DOHH2 (cell line): Measurements from ENCODE around the gene NFIA.

Experiments used
- H3F3A ChIP-seq: fragments of 200-600 bp; sonication (generic), shearing (Covaris generic); 2 replicates; pipeline ENCODE4 v1.6.0; 2016; ENCODE audit warnings: antibody characterized with exemption, mild to moderate bottlenecking; ENCODE audit not compliant: control insufficient read depth, insufficient read depth
- H3K27ac ChIP-seq: fragments of 200-600 bp; sonication (generic); 2 replicates; pipeline ENCODE4 v1.5.1; 2014; ENCODE audit warnings: low read depth, mild to moderate bottlenecking, low read length, moderate library complexity
- H3K27me3 ChIP-seq: fragments of 200-600 bp; sonication (generic); 2 replicates; pipeline ENCODE4 v1.6.1; 2014; ENCODE audit warnings: mild to moderate bottlenecking, low read length, mixed read lengths; ENCODE audit not compliant: control insufficient read depth
- H3K36me3 ChIP-seq: fragments of 200-600 bp; sonication (generic); 2 replicates; pipeline ENCODE4 v1.6.1; 2014; ENCODE audit warnings: mild to moderate bottlenecking, low read length, moderate library complexity, mixed read lengths; ENCODE audit not compliant: control insufficient read depth
- H3K4me1 ChIP-seq: fragments of 200-600 bp; sonication (generic); 2 replicates; pipeline ENCODE4 v1.6.1; 2014; ENCODE audit warnings: mild to moderate bottlenecking, low read length, mixed read lengths; ENCODE audit not compliant: control insufficient read depth
- H3K4me2 ChIP-seq: fragments of 200-600 bp; sonication (generic); 2 replicates; pipeline ENCODE4 v1.6.0; 2014; ENCODE audit warnings: mild to moderate bottlenecking, low read length, moderate library complexity
- H3K4me3 ChIP-seq: fragments of 200-600 bp; sonication (generic); 2 replicates; pipeline ENCODE4 v1.5.1; 2014; ENCODE audit warnings: mild to moderate bottlenecking, low read length, mixed read lengths
- H3K79me2 ChIP-seq: fragments of 200-600 bp; sonication (generic); 2 replicates; pipeline ENCODE4 v1.6.1; 2014; ENCODE audit warnings: mild to moderate bottlenecking, low read length, mixed read lengths; ENCODE audit not compliant: control insufficient read depth
- H3K9me2 ChIP-seq: fragments of 200-600 bp; sonication (generic); replicated peaks from 2 replicates; pipeline ENCODE4 v1.6.1; 2014; ENCODE audit warnings: mild to moderate bottlenecking, low read length, mixed read lengths; ENCODE audit not compliant: control insufficient read depth
- H3K9me3 ChIP-seq: fragments of 200-600 bp; sonication (generic); 2 replicates; pipeline ENCODE4 v1.6.1; 2014; ENCODE audit warnings: antibody characterized with exemption, low read length, mixed read lengths; ENCODE audit not compliant: control insufficient read depth, insufficient read depth
- H4K20me1 ChIP-seq: fragments of 200-600 bp; sonication (generic); 2 replicates; pipeline ENCODE4 v1.6.0; 2014; ENCODE audit warnings: low read depth, mild to moderate bottlenecking, antibody characterized with exemption, low read length, moderate library complexity; ENCODE audit not compliant: control insufficient read depth, insufficient read depth
- EZH2phosphoT487 ChIP-seq: fragments of 200-600 bp; sonication (generic); IDR thresholded peaks from 2 replicates; pipeline ENCODE4 v1.6.1; 2017; ENCODE audit warnings: borderline replicate concordance, mild to moderate bottlenecking, antibody characterized with exemption, low read length, moderate library complexity, mixed read lengths
- TF ChIP-seq, protein P1 (sequence below): fragments of 200-600 bp; sonication (generic); IDR thresholded peaks from one replicate; pipeline ENCODE4 v1.5.1; 2014; ENCODE audit warnings: antibody characterized with exemption, mild to moderate bottlenecking, low read depth, low read length; ENCODE audit not compliant: poor library complexity, severe bottlenecking

NFIA gene

DNA sequence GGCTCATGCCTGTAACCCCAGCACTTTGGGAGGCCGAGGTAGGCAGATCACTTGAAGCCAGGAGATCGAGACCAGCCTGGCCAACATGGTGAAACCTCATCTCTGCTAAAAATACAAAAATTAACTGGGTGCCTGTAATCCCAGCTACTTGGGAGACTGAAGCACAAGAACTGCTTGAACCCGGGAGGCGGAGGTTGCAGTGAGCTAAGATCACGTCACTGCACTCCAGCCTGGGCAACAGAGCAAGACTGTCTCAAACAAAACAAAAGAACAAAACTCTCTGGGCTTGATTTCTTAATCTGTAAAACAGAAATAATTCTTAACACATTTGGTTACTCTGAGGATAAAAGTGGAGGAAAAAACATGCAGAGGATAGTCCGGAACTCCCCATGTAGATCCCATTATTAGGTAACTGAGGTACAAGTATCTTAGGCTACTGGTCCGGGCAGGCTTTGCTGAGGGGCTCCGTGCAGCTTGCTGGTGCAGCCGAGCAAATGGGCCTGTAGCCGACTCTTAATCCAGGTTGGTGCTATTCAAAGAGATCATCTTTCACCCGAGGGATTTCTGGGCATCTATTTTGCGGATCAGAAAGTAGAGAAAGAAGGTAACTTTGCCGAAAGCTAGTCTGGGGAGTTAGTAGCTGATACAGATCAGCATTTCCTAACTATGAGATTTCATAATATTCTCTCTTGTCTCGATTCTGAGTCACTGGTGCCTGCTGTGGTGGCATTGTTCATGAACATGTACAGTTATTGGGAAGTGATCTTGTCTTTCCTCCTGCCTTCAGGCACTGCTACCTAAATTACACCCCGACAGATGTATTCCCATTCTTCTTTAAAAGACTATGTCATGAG lies 56.8 kb downstream of the NFIA start:
- Histone ChIP-seq H3K27ac (no peak overlapping the region), H4K20me1 (no peaks in the 10 kb centered on the region), H3K36me3 (no peaks in the 10 kb centered on the region), H3K27me3 (no peaks in the 10 kb centered on the region), H3K79me2 (no peaks in the 10 kb centered on the region), H3K9me3 (no peaks in the 10 kb centered on the region), H3K4me1 (no peaks in the 10 kb centered on the region), H3F3A (no peaks in the 10 kb centered on the region), H3K9me2 (no peaks in the 10 kb centered on the region), H3K4me2 (no peak overlapping the region), H3K4me3 (no peak overlapping the region)
- no peak for TF ChIP-seq EZH2phosphoT487
- TF ChIP-seq, protein P1, sequence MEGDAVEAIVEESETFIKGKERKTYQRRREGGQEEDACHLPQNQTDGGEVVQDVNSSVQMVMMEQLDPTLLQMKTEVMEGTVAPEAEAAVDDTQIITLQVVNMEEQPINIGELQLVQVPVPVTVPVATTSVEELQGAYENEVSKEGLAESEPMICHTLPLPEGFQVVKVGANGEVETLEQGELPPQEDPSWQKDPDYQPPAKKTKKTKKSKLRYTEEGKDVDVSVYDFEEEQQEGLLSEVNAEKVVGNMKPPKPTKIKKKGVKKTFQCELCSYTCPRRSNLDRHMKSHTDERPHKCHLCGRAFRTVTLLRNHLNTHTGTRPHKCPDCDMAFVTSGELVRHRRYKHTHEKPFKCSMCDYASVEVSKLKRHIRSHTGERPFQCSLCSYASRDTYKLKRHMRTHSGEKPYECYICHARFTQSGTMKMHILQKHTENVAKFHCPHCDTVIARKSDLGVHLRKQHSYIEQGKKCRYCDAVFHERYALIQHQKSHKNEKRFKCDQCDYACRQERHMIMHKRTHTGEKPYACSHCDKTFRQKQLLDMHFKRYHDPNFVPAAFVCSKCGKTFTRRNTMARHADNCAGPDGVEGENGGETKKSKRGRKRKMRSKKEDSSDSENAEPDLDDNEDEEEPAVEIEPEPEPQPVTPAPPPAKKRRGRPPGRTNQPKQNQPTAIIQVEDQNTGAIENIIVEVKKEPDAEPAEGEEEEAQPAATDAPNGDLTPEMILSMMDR = no peak

DNA sequence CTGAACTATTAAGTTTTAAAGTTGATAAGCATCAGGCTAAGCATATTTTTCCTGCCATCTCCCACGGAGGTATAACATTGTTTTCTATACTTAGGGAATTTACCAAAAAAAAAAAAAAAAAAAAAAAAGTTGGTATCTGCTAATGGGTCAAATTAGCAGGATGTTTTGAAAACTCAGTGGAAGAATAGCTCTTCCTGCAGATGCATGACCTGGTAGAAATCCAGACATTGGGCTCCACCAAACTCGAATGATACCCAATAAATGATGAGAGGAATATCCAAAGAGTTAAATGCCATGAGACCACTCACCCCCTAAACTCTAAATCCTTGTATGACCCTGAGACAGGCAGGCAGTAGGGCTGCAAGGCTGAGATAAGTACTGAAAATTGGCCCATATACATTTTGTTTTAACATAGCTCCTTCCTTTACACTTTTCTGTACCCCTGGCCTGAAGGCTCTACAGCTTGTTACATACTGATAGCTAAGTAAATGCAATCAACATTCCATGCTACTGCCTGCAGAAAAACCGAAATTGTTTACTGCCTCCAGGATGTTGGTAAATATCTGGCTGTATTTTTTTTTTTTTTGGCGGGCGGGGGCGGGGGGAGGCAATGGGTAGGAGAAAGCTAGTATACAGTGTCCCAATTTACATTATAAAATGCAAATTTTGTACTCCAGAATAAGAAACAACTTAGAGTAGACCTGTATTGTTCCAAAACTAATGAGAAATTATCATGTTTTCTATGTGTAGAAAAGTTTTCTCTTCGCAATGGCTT lies 57.6 kb downstream of the NFIA start:
- no peaks in the 10 kb centered on the region for H3K9me3 ChIP-seq
- no peak for TF ChIP-seq EZH2phosphoT487
- TF ChIP-seq, protein P1 = no peak
- H3K4me3 ChIP-seq = no peak overlapping the region
- H3K79me2 ChIP-seq = no peaks in the 10 kb centered on the region
- H3K9me2 ChIP-seq = no peaks in the 10 kb centered on the region
- no peak overlapping the region for H3K4me2 ChIP-seq
- H4K20me1 ChIP-seq = no peaks in the 10 kb centered on the region
- no peak overlapping the region for H3K27ac ChIP-seq
- H3F3A ChIP-seq = no peaks in the 10 kb centered on the region
- no peaks in the 10 kb centered on the region for H3K36me3 ChIP-seq
- no peaks in the 10 kb centered on the region for H3K27me3 ChIP-seq
- no peaks in the 10 kb centered on the region for H3K4me1 ChIP-seq

DNA sequence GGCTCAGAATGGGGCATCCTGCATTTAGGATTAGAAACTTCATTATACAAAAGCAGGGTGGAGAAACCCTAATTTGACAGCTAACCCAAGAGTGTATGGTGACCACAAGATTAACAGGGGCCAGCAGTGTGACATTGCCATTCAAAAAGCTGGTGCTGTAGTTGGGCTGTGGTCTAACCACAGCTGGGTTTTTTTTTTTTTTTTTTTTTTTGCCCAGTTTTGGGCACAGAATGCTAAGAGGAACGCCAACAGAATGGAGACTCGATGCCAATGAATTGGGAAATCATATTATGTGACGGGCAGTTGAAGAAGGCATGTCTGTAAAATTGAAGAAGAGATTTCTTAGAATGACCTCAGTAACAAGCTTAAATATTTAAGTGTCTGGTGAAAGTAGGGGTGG lies 58.4 kb downstream of the NFIA start:
- Histone ChIP-seq H3K27ac (no peak overlapping the region), H3K36me3 (no peaks in the 10 kb centered on the region), H3F3A (no peaks in the 10 kb centered on the region), H3K9me2 (no peaks in the 10 kb centered on the region), H3K4me2 (no peak overlapping the region), H4K20me1 (no peaks in the 10 kb centered on the region; the same call in 1 of the 2 replicates), H3K27me3 (no peaks in the 10 kb centered on the region), H3K4me1 (no peaks in the 10 kb centered on the region), H3K79me2 (no peaks in the 10 kb centered on the region), H3K9me3 (no peaks in the 10 kb centered on the region), H3K4me3 (no peak overlapping the region)
- TF ChIP-seq, protein P1 = no peak
- TF ChIP-seq EZH2phosphoT487 = no peak
